Measurements from ENCODE around the gene SLC25A13. TPM values are rescaled to one million over a fixed set of nuclear protein-coding genes. Genes with fewer than 3 reads are reported as not detected.

The SLC25A13 gene
- total and polyA plus RNA-seq, 9 of the 15 experiments (the other 6 are each of a cell fraction or from before 2014, with no cell fraction given): 21.4 to 80.2 (median 58.7) TPM

DNA sequence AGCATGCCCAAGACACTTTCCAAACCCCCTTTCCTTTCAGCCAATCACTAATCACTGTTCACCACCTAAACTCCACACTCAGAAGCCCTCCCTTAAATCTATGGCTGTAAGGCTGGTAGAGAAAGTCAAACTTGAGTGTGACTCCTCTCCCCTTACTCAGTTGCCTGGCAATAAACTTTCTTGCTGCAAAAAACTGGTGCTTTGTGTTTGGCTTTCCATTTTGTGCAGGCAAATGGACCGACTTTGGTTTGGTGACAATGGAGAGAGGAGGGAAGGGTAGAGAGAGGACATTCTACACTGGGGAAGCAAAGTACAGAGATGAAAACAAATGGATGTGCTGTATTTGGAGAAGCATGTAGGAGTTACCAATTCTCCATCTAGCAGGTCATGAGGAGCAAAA lies 84.9 kb downstream of the SLC25A13 start (continued):
- TF ChIP-seq, protein P1, sequence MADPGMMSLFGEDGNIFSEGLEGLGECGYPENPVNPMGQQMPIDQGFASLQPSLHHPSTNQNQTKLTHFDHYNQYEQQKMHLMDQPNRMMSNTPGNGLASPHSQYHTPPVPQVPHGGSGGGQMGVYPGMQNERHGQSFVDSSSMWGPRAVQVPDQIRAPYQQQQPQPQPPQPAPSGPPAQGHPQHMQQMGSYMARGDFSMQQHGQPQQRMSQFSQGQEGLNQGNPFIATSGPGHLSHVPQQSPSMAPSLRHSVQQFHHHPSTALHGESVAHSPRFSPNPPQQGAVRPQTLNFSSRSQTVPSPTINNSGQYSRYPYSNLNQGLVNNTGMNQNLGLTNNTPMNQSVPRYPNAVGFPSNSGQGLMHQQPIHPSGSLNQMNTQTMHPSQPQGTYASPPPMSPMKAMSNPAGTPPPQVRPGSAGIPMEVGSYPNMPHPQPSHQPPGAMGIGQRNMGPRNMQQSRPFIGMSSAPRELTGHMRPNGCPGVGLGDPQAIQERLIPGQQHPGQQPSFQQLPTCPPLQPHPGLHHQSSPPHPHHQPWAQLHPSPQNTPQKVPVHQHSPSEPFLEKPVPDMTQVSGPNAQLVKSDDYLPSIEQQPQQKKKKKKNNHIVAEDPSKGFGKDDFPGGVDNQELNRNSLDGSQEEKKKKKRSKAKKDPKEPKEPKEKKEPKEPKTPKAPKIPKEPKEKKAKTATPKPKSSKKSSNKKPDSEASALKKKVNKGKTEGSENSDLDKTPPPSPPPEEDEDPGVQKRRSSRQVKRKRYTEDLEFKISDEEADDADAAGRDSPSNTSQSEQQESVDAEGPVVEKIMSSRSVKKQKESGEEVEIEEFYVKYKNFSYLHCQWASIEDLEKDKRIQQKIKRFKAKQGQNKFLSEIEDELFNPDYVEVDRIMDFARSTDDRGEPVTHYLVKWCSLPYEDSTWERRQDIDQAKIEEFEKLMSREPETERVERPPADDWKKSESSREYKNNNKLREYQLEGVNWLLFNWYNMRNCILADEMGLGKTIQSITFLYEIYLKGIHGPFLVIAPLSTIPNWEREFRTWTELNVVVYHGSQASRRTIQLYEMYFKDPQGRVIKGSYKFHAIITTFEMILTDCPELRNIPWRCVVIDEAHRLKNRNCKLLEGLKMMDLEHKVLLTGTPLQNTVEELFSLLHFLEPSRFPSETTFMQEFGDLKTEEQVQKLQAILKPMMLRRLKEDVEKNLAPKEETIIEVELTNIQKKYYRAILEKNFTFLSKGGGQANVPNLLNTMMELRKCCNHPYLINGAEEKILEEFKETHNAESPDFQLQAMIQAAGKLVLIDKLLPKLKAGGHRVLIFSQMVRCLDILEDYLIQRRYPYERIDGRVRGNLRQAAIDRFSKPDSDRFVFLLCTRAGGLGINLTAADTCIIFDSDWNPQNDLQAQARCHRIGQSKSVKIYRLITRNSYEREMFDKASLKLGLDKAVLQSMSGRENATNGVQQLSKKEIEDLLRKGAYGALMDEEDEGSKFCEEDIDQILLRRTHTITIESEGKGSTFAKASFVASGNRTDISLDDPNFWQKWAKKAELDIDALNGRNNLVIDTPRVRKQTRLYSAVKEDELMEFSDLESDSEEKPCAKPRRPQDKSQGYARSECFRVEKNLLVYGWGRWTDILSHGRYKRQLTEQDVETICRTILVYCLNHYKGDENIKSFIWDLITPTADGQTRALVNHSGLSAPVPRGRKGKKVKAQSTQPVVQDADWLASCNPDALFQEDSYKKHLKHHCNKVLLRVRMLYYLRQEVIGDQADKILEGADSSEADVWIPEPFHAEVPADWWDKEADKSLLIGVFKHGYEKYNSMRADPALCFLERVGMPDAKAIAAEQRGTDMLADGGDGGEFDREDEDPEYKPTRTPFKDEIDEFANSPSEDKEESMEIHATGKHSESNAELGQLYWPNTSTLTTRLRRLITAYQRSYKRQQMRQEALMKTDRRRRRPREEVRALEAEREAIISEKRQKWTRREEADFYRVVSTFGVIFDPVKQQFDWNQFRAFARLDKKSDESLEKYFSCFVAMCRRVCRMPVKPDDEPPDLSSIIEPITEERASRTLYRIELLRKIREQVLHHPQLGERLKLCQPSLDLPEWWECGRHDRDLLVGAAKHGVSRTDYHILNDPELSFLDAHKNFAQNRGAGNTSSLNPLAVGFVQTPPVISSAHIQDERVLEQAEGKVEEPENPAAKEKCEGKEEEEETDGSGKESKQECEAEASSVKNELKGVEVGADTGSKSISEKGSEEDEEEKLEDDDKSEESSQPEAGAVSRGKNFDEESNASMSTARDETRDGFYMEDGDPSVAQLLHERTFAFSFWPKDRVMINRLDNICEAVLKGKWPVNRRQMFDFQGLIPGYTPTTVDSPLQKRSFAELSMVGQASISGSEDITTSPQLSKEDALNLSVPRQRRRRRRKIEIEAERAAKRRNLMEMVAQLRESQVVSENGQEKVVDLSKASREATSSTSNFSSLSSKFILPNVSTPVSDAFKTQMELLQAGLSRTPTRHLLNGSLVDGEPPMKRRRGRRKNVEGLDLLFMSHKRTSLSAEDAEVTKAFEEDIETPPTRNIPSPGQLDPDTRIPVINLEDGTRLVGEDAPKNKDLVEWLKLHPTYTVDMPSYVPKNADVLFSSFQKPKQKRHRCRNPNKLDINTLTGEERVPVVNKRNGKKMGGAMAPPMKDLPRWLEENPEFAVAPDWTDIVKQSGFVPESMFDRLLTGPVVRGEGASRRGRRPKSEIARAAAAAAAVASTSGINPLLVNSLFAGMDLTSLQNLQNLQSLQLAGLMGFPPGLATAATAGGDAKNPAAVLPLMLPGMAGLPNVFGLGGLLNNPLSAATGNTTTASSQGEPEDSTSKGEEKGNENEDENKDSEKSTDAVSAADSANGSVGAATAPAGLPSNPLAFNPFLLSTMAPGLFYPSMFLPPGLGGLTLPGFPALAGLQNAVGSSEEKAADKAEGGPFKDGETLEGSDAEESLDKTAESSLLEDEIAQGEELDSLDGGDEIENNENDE (IDR thresholded peaks at IDR 0.05; ENCODE audit: low read depth, low read length): no peak
- TF ChIP-seq, protein P2, sequence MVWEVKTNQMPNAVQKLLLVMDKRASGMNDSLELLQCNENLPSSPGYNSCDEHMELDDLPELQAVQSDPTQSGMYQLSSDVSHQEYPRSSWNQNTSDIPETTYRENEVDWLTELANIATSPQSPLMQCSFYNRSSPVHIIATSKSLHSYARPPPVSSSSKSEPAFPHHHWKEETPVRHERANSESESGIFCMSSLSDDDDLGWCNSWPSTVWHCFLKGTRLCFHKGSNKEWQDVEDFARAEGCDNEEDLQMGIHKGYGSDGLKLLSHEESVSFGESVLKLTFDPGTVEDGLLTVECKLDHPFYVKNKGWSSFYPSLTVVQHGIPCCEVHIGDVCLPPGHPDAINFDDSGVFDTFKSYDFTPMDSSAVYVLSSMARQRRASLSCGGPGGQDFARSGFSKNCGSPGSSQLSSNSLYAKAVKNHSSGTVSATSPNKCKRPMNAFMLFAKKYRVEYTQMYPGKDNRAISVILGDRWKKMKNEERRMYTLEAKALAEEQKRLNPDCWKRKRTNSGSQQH (CRISPR knock-in tag; IDR thresholded peaks at IDR 0.05): no peak
- TF ChIP-seq TAF7 (tag; IDR thresholded peaks at IDR 0.05) (0 out of 2 replicates have a peak, but pooled peaks have one; percentile 33), ZNF41 (CRISPR knock-in tag; conservative IDR thresholded peaks at IDR 0.05) (peak; percentile 9; the same call in 1 of the 2 replicates), RAD21 (CRISPR knock-in tag; conservative IDR thresholded peaks at IDR 0.05 in 1 of 2, IDR thresholded peaks at IDR 0.05 in 1 of 2) (no peak), RB1 (IDR thresholded peaks at IDR 0.05; ENCODE audit: low read depth) (no peak), EGR1 (conservative IDR thresholded peaks at IDR 0.05) (no peak), SMAD2 (IDR thresholded peaks at IDR 0.05; ENCODE audit: low read depth, low read length) (no peak), ETV5 (CRISPR knock-in tag; IDR thresholded peaks at IDR 0.05; ENCODE audit: low read depth) (0 out of 2 replicates have a peak, but pooled peaks have one; percentile 23), CXXC5 (CRISPR knock-in tag; IDR thresholded peaks at IDR 0.05) (peak; percentile 25; the same call in 1 of the 2 replicates), MAZ (CRISPR knock-in tag; conservative IDR thresholded peaks at IDR 0.05 in 1 of 2, IDR thresholded peaks at IDR 0.05 in 1 of 2) (peak in 1 of 2 experiments; percentile 25; a peak in 1 of 4 replicates)
- TF ChIP-seq, protein P3, sequence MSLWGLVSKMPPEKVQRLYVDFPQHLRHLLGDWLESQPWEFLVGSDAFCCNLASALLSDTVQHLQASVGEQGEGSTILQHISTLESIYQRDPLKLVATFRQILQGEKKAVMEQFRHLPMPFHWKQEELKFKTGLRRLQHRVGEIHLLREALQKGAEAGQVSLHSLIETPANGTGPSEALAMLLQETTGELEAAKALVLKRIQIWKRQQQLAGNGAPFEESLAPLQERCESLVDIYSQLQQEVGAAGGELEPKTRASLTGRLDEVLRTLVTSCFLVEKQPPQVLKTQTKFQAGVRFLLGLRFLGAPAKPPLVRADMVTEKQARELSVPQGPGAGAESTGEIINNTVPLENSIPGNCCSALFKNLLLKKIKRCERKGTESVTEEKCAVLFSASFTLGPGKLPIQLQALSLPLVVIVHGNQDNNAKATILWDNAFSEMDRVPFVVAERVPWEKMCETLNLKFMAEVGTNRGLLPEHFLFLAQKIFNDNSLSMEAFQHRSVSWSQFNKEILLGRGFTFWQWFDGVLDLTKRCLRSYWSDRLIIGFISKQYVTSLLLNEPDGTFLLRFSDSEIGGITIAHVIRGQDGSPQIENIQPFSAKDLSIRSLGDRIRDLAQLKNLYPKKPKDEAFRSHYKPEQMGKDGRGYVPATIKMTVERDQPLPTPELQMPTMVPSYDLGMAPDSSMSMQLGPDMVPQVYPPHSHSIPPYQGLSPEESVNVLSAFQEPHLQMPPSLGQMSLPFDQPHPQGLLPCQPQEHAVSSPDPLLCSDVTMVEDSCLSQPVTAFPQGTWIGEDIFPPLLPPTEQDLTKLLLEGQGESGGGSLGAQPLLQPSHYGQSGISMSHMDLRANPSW (CRISPR knock-in tag; IDR thresholded peaks at IDR 0.05): no peak

Data from K562 (cell line).